Measurements from ENCODE around the gene FKBP4. TPM values are rescaled to one million over a fixed set of nuclear protein-coding genes. Genes with fewer than 3 reads are reported as not detected.

The FKBP4 gene
- total and polyA plus RNA-seq, 9 of the 15 experiments (the other 6 are each of a cell fraction or from before 2014, with no cell fraction given): 16.3 to 154 (median 90.1) TPM

DNA sequence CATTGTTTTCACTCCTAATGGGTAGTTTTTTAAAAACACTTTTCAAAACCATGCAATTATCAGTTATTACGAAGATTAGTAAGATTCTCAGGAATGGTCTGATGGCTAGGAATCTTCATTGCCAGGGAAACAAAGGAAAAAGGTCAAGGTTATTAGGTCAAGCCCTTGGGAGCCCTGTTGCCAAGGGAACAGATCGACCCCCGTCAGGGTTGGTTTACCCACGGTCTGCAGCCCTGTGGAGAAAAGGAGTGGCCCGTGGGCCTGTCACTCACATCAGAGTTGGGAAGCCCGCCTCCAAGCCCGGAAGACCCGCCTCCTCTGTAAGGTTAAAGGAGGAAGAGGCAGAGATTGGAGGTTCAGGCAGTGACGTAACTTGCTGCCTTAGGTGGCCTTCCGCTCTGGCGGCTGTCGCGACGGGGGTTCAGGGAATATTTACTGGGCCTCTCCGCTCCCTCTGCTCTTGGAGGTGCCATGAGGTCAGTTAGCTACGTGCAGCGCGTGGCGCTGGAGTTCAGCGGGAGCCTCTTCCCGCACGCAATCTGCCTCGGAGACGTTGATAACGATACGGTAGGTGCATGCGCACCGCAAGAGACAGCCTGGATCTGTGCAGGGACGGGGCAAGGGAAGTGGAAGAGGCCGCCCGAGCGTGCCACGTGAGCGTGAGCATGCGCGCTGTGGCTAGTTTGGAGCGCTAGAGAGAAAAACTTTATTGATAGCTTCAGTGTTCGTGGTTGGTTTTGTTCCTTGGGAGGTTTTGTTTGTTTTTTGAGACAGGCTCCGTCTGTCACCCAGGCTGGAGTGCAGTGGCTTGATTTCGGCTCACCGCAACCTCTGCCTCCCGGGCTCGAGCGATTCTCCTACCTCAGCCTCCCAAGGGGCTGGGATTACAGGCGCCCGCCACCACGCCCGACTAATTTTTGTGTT lies 17.8 kb downstream of the FKBP4 start, which contains the start of gene ITFG2 (continued):
- TF ChIP-seq, protein P1, sequence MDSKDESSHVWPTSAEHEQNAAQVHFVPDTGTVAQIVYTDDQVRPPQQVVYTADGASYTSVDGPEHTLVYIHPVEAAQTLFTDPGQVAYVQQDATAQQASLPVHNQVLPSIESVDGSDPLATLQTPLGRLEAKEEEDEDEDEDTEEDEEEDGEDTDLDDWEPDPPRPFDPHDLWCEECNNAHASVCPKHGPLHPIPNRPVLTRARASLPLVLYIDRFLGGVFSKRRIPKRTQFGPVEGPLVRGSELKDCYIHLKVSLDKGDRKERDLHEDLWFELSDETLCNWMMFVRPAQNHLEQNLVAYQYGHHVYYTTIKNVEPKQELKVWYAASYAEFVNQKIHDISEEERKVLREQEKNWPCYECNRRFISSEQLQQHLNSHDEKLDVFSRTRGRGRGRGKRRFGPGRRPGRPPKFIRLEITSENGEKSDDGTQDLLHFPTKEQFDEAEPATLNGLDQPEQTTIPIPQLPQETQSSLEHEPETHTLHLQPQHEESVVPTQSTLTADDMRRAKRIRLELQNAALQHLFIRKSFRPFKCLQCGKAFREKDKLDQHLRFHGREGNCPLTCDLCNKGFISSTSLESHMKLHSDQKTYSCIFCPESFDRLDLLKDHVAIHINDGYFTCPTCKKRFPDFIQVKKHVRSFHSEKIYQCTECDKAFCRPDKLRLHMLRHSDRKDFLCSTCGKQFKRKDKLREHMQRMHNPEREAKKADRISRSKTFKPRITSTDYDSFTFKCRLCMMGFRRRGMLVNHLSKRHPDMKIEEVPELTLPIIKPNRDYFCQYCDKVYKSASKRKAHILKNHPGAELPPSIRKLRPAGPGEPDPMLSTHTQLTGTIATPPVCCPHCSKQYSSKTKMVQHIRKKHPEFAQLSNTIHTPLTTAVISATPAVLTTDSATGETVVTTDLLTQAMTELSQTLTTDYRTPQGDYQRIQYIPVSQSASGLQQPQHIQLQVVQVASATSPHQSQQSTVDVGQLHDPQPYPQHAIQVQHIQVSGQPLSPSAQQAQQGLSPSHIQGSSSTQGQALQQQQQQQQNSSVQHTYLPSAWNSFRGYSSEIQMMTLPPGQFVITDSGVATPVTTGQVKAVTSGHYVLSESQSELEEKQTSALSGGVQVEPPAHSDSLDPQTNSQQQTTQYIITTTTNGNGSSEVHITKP (IDR thresholded peaks at IDR 0.05; ENCODE audit: partially characterized antibody): peak; percentile 86
- TF ChIP-seq NCOA4 (IDR thresholded peaks at IDR 0.05; ENCODE audit: partially characterized antibody) (no peak), KLF13 (tag; IDR thresholded peaks at IDR 0.05; ENCODE audit: borderline replicate concordance, low read depth) (no peak), ZNF586 (CRISPR knock-in tag; conservative IDR thresholded peaks at IDR 0.05) (no peak), ZFP30 (CRISPR knock-in tag; IDR thresholded peaks at IDR 0.05; ENCODE audit: borderline replicate concordance) (no peak), FUS (optimal IDR thresholded peaks at IDR 0.05; ENCODE audit: low read depth, low read length) (no peak), EZH2 (IDR thresholded peaks at IDR 0.05; ENCODE audit: borderline replicate concordance, low read depth, low read length) (no peak), KDM5B (IDR thresholded peaks at IDR 0.05; ENCODE audit: insufficient replicate concordance, low read depth, low read length) (peak; percentile 91), SNRNP70 (optimal IDR thresholded peaks at IDR 0.05; ENCODE audit: low read depth, low read length) (no peak), TEAD4 (IDR thresholded peaks at IDR 0.05; ENCODE audit: low read length) (no peak), TEAD4 (CRISPR knock-in tag; IDR thresholded peaks at IDR 0.05; ENCODE audit: borderline replicate concordance) (no peak)
- TF ChIP-seq, protein P2, sequence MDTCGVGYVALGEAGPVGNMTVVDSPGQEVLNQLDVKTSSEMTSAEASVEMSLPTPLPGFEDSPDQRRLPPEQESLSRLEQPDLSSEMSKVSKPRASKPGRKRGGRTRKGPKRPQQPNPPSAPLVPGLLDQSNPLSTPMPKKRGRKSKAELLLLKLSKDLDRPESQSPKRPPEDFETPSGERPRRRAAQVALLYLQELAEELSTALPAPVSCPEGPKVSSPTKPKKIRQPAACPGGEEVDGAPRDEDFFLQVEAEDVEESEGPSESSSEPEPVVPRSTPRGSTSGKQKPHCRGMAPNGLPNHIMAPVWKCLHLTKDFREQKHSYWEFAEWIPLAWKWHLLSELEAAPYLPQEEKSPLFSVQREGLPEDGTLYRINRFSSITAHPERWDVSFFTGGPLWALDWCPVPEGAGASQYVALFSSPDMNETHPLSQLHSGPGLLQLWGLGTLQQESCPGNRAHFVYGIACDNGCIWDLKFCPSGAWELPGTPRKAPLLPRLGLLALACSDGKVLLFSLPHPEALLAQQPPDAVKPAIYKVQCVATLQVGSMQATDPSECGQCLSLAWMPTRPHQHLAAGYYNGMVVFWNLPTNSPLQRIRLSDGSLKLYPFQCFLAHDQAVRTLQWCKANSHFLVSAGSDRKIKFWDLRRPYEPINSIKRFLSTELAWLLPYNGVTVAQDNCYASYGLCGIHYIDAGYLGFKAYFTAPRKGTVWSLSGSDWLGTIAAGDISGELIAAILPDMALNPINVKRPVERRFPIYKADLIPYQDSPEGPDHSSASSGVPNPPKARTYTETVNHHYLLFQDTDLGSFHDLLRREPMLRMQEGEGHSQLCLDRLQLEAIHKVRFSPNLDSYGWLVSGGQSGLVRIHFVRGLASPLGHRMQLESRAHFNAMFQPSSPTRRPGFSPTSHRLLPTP (IDR thresholded peaks at IDR 0.05; ENCODE audit: borderline replicate concordance, extremely low read depth, insufficient read length): no peak
- TF ChIP-seq, protein P3, sequence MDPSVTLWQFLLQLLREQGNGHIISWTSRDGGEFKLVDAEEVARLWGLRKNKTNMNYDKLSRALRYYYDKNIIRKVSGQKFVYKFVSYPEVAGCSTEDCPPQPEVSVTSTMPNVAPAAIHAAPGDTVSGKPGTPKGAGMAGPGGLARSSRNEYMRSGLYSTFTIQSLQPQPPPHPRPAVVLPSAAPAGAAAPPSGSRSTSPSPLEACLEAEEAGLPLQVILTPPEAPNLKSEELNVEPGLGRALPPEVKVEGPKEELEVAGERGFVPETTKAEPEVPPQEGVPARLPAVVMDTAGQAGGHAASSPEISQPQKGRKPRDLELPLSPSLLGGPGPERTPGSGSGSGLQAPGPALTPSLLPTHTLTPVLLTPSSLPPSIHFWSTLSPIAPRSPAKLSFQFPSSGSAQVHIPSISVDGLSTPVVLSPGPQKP (CRISPR knock-in tag; IDR thresholded peaks at IDR 0.05): no peak
- TF ChIP-seq, protein P4, sequence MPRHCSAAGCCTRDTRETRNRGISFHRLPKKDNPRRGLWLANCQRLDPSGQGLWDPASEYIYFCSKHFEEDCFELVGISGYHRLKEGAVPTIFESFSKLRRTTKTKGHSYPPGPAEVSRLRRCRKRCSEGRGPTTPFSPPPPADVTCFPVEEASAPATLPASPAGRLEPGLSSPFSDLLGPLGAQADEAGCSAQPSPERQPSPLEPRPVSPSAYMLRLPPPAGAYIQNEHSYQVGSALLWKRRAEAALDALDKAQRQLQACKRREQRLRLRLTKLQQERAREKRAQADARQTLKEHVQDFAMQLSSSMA (CRISPR knock-in tag; IDR thresholded peaks at IDR 0.05): no peak
- TF ChIP-seq, protein P5, sequence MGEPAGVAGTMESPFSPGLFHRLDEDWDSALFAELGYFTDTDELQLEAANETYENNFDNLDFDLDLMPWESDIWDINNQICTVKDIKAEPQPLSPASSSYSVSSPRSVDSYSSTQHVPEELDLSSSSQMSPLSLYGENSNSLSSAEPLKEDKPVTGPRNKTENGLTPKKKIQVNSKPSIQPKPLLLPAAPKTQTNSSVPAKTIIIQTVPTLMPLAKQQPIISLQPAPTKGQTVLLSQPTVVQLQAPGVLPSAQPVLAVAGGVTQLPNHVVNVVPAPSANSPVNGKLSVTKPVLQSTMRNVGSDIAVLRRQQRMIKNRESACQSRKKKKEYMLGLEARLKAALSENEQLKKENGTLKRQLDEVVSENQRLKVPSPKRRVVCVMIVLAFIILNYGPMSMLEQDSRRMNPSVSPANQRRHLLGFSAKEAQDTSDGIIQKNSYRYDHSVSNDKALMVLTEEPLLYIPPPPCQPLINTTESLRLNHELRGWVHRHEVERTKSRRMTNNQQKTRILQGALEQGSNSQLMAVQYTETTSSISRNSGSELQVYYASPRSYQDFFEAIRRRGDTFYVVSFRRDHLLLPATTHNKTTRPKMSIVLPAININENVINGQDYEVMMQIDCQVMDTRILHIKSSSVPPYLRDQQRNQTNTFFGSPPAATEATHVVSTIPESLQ (CRISPR knock-in tag; IDR thresholded peaks at IDR 0.05): 0 out of 2 replicates have a peak, but pooled peaks have one; percentile 86
